Astrocyte of the spinal cord (primary cell): ENCODE results near the gene ALPG.
"Not testable (repeated sequence)": the region's sequence is repeated elsewhere in the genome, so short reads cannot be mapped to it uniquely, and the experiment has no call there.

Source experiments
- DNase-seq: peaks from one replicate; pipeline ENCODE4 v3.0.0; 2011; ENCODE audit warnings: low read depth, low spot score
- H3K4me3 ChIP-seq: 2 replicates; pipeline ENCODE4 v1.5.1; 2011; ENCODE audit warnings: low read depth, mild to moderate bottlenecking, low read length, moderate library complexity
- in situ Hi-C: cut with HindIII; loops from 2 replicates; pipeline ENCODE4 v1.10.0; 2017; ENCODE audit warnings: low sequenced_read_pairs
- TF ChIP-seq, protein P1 (sequence below): IDR thresholded peaks from 2 replicates; pipeline ENCODE4 v1.5.1; 2012; ENCODE audit warnings: low read depth, mild to moderate bottlenecking, low read length, inconsistent platforms

The ALPG gene

DNA sequence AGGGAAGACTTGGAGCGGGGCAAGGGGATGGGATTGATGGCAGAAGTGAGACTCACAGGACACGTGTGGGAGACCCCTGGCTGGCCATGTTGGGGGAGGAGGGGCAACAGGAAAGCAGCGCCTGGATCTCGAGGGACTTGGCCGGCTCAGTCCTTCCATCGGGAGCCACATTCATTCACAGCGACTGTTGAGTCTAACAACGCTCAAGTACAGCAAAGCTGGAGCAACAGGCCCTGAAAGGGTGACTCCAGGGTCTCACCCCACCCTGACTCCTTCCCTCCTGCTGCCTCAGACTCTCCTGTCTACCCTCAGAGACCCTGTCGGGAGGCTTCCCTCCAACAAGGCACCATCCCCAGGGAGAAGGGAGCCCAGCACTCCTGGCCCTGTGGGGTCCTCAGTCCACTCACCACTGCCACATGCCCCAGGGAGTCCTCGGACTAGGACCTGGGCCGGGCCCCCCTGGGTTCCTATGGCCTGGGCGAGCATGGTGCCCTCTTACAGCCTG lies 34.6 kb downstream of the ALPG start:
- H3K4me3 ChIP-seq, result no peak overlapping the region
- no peak for DNase-seq
- in situ Hi-C loops, result no loop called here
- TF ChIP-seq, protein P1, sequence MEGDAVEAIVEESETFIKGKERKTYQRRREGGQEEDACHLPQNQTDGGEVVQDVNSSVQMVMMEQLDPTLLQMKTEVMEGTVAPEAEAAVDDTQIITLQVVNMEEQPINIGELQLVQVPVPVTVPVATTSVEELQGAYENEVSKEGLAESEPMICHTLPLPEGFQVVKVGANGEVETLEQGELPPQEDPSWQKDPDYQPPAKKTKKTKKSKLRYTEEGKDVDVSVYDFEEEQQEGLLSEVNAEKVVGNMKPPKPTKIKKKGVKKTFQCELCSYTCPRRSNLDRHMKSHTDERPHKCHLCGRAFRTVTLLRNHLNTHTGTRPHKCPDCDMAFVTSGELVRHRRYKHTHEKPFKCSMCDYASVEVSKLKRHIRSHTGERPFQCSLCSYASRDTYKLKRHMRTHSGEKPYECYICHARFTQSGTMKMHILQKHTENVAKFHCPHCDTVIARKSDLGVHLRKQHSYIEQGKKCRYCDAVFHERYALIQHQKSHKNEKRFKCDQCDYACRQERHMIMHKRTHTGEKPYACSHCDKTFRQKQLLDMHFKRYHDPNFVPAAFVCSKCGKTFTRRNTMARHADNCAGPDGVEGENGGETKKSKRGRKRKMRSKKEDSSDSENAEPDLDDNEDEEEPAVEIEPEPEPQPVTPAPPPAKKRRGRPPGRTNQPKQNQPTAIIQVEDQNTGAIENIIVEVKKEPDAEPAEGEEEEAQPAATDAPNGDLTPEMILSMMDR, result no peak

DNA sequence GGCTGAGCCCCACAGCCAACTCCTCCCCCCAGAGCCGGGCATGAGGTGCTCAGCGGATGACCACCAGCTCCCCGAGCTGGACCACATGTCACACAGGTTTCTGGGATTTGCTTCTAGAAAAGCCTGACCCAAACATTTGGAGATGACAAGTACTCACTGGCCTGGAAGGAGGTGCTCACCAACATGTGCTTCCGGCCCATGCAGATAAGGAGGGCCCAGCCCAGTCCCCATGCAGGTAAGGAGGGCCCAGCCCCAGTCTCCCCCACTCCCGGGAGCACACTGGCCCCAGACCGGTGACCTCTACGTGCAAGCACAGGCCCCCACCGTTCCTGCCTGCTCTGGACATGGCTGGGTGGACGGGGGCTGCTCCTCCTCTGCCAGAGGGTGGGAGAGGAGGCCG lies 35.3 kb downstream of the ALPG start:
- in situ Hi-C loops, DNase-seq, H3K4me3 ChIP-seq: not testable (repeated sequence)

DNA sequence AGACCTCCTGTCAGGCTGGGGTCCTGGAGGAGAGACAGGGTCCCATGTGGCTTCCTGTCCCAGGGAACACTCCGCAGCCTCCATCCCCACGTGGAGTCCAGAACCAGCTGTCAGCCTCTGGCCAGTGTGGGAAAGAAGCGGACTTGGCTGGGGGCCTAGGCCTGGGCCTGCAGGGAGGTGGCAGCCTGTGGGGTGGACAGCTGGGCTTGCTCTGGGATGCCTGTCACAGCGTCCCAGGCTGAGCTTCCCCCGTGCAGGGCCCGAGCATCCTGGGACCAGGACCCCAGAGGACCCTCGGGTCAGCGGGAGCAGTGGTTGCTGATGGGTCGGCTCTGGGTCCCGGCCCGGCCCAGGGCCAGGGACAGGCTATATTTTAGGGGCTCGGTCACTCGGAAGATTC lies 35.8 kb downstream of the ALPG start:
- DNase-seq, H3K4me3 ChIP-seq, in situ Hi-C loops: not testable (repeated sequence)

DNA sequence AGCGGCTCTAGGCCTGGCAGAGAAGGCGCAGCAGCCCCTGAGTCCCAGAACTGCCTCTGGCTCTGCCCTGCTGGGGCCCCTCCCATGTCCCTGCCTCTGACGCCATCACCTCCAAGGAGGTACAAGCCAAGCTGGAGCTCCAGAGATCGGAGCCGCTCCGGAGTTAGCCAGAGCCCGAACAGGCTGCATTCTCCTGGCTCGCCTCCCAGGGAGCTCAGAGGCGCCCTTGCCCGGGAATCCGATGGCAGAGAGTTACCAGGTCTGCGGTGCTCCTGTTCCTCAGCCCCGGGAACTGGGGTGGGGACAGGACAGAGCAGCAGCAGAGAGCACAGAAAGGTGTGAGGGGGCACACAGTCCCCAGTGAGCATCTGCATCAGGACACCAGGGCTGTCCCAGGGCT lies 36.4 kb downstream of the ALPG start:
- H3K4me3 ChIP-seq, in situ Hi-C loops, DNase-seq: not testable (repeated sequence)

DNA sequence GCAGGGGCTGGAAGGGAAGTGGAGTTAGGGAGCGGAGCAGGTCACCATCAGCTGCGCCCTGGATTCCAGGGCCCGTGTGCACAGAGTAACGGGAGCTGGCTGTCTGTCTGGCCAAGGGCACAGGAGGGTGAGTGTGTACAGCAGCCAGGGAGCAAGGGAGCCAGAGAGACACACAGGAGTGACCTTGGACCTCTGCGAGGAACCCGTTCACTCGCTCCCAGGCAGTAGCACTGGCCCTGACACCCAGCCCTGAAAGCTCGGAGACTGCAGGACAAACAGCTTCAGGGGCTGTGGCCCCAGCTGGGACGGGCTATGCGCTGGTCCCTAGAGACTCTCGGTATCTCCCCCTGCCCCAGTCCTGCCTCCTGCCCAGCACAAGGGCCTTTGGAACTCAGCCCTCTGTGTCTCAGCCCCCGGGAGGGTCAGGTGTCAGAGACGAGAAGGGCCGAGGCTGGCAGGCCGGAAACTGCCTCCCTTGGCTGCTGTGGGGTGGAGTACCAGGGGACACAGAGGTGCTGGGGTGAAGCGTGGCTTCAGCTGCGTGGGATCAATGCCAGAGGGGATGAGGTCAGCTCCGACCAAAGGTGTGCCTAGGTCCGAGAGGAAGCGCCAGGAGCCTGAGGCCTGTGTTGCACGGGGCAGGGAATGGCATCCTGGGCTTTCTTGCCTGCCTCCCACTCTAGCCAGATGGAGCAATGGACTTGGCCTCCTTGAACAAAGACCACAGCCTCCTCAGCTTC lies 37.2 kb downstream of the ALPG start:
- DNase-seq, result not testable (repeated sequence)

DNA sequence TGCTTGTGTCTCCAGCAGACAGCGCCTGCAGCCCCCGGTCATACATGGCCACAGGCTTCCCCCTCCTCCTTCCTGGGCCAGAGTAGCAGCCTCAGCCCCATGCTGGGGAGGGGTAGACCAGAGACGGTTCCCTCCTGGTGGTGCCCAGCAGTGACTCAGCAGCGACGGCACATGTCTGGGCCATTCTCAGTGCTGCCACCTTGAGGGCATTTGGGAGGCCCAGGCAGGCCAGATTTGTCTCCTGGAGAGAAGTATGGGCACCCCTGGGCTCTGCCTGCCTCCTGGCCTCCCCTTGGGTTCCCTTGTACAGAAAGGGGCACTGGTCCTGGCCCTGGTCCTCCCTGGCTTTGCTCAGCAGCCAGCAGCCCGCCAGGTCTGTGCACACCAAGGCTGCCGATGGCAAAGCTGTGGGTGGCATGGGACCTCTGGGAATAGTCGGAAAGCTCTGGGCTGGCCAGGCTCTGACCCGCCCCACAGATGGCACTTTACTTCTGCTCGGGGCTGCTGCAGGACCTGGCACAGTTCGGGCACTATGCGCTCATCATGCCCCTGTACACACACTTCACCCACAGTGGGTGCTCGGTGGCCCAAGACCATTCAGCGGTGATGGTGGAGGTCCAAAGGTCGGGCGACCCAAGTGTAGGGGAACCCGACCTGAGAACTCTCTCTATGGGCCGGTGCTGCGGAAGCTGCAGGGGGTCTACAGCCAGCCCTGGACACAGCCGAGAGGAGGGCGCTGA lies 37.9 kb downstream of the ALPG start:
- TF ChIP-seq, protein P1, result peak; percentile 78
- in situ Hi-C loops, result no loop called here
- no peak overlapping the region for H3K4me3 ChIP-seq
- DNase-seq, result peak; percentile 34

More for the DNA sequence above, 37.2 kb downstream of the ALPG start:
- in situ Hi-C loops, H3K4me3 ChIP-seq: not testable (repeated sequence)

DNA sequence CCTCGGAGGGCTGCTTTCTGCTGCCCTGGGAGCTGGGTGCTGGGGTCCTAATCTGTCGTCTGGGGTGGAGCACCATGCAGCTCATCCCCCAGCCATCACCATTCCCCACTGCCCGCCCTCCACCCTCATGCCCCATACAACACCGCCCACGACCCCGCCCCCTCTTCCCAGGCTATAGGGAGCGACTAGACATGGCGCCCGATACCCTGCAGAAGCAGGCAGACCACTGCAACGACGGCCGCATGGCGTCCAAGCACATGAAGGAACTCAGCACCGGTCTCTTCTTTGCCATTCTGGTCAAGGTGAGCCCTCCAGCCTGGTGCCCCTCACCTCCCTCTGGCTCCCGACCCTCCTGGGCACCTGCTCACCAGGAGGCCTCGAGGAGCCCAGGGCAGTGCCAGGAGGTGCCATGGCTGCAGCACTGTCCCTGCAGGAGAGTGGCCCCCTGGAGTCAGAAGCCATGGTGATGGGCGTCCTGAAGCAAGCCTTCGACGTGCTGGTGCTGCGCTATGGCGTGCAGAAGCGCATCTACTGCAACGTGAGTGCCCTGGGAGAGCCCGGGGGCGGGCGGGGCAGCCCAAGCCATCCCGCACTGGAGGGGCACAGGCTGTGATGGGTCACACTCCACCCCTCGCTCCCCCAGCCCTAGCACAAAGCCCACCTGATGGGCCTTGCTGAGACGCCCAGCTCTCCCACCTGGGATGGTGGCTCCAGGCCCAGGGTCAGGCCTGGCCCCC lies 38.7 kb downstream of the ALPG start:
- DNase-seq, in situ Hi-C loops, H3K4me3 ChIP-seq: not testable (repeated sequence)

DNA sequence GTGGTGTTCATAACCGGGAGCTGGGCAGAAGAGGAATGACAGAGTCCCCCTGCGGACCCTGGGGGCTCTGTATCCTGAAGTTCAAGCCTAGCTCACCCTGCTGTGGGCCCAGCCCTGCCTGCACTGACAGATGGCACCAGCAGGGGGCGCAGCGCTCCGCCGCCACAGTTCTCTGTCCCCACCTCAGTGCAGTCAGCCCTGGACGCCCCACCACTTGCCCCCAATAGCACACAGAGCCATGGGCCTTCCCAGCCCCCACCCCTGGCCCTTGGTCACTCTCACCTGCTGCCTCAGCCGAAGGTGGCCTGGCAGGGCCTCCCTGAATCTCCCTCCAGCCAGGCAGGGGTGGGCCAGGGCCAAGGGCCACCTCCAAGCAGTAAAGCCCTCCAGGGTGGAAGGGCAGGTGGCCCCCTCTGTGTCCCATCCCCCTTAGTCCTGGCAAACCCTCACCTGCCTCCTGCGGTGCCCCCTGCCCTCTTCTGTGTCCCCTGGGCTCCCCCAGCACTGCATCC lies 39.7 kb downstream of the ALPG start:
- not testable (repeated sequence) for H3K4me3 ChIP-seq

More for the DNA sequence above, 39.7 kb downstream of the ALPG start:
- DNase-seq, in situ Hi-C loops: not testable (repeated sequence)
- TF ChIP-seq, protein P1, result peak; percentile 29
